Subcutaneous adipose tissue (tissue), 4 donors: ENCODE results near the gene CREB3L1. TPM values are rescaled to one million over a fixed set of nuclear protein-coding genes. Genes with fewer than 3 reads are reported as not detected.

ENCODE experiments used
- total RNA-seq, 4 donors: library from RNA; depleted of rRNA; stranded (reverse); fragments of >200 nt; gene quantifications; one replicate each; pipeline ENCODE4 v1.1.0, GENCODE V29; 2016
- TF ChIP-seq, protein P1 (sequence below): fragments of 450-650 bp; IDR thresholded peaks from one replicate; pipeline ENCODE4 v1.5.1; 2016; ENCODE audit warnings: low read depth, mild to moderate bottlenecking, control low read depth, antibody characterized with exemption, moderate library complexity

CREB3L1 gene
- total RNA-seq, 4 donors from 2014 or later: 0.44 to 4.9 (median 2.5) TPM

DNA sequence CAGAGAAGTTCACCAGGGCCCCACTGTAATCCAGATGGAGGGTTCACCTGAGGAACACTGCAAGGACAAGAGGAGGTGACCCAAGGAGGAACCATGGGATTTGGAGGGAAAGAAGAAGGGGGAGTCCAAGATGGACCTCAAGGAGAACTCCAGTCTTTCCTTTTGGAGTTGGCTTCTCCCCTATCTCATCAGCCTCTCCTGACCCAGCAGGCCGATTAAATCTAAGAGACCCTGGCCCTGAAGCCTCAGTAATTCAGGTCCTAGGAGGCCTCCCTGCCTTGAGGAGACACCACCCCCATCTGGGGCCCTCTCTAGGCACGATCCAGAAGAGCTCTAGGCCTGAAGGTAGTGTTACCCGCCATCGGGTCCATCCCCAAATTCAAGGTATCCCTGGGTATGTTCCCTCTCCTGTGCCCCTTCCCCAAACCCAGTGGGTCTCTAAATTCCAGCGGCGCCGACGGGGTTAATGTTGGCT, 54.7 kb downstream of the CREB3L1 start:
- TF ChIP-seq, protein P1, sequence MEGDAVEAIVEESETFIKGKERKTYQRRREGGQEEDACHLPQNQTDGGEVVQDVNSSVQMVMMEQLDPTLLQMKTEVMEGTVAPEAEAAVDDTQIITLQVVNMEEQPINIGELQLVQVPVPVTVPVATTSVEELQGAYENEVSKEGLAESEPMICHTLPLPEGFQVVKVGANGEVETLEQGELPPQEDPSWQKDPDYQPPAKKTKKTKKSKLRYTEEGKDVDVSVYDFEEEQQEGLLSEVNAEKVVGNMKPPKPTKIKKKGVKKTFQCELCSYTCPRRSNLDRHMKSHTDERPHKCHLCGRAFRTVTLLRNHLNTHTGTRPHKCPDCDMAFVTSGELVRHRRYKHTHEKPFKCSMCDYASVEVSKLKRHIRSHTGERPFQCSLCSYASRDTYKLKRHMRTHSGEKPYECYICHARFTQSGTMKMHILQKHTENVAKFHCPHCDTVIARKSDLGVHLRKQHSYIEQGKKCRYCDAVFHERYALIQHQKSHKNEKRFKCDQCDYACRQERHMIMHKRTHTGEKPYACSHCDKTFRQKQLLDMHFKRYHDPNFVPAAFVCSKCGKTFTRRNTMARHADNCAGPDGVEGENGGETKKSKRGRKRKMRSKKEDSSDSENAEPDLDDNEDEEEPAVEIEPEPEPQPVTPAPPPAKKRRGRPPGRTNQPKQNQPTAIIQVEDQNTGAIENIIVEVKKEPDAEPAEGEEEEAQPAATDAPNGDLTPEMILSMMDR: no peak

DNA sequence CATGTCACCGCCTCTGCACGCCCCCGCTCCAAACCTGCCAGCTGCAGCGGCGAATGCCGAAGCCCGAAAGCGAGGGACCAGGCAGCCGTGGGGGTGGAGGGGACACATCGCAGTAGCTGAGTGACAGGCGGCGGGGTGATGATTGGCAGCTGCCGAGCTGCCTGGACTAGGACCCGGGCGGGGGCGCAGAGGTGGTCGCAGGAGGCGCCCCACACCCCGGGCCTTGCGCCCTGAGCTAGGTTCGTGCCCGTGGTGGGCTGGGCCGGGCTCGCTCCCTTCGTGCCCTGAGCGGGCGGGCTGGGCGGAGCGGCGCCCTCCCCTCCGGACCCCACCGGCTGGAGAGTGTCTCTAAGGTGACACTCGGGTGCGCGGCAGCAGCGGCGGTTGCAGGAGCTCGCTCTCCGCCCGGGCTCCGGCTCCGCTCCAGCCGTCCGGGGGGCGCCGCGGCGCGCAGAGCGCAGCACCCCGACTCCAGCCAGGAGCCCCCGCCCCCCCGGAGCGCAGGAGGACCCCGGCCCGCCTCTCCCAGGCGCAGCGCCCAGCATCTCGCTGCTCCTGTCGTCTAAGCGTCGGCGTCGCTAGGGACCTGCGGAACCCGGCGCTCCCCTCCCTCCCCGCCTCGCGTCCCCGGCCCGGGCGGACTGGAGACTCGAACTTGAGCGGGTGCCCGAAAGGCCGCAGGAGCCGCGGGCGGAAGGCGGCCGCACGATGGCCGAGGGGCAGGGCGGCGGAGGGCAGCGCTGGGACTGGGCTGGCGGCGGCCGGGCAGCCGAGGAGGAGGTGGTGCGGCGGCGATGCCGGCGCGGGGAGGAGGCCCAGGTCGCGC, 55.3 kb downstream of the CREB3L1 start:
- TF ChIP-seq, protein P1: no peak

DNA sequence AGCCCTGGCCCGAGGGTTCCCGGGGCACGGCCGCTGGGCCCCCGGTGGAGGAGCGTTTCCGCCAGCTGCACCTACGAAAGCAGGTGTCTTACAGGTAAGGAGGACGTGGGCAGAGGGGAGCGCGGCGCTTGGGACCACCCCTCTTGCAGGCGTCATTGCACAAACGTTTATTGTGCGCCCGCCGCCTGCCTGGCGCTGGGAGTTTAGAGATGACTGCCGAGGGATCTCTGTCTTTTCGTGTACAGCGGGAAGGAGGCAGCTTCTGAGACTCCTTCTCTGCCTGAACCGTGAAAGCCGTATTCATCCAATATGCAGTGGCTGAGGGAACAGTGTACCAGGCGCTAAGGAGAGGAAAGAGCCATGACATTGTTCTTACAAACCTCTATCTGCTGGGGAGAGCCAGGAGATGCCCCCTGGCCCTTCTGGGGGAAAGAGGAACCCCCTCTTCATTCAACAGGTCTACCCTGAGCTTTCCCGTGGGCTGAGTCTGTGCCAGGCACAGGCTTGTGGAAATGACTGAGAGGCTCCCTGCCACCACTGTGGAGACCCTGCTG, 56.0 kb downstream of the CREB3L1 start:
- TF ChIP-seq, protein P1: no peak

DNA sequence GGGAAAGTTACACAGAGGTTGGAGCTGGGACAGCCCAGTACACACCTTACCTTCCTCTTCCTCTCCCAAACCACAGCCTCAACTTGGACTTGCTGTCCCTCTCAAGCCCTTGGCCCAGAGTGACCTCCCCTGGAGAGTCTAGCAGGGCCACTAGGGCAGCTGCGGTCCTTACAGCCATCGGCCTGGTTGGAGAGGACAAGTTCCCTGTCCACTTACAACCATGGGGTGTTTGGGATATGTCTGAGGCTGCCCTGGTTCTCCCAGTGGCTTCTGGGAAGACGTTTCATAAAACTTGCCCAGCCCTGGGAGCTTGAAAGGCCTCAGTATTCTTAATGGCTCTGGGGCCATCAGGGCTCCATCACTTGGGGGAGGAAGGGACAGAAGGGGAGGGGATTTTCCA, 56.7 kb downstream of the CREB3L1 start:
- TF ChIP-seq, protein P1: no peak

DNA sequence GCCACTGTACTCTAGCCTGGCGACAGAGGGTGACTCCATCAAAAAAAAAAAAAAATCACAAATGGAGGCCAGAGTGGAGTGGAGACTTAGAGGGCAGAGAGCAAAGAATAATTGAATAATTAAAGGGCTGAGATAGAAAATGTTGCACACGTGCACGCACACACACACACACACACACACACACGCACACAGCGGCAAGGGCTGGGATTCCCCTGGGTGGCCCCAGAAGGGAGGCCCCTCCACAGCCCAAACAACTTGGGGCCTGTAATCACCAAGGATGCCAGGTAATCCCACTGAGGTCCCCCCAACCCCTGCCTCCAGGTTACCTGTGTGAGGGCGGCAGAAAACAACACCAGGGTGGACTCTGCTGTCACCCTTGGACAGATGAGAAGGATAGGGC, 57.8 kb downstream of the CREB3L1 start:
- TF ChIP-seq, protein P1: no peak

DNA sequence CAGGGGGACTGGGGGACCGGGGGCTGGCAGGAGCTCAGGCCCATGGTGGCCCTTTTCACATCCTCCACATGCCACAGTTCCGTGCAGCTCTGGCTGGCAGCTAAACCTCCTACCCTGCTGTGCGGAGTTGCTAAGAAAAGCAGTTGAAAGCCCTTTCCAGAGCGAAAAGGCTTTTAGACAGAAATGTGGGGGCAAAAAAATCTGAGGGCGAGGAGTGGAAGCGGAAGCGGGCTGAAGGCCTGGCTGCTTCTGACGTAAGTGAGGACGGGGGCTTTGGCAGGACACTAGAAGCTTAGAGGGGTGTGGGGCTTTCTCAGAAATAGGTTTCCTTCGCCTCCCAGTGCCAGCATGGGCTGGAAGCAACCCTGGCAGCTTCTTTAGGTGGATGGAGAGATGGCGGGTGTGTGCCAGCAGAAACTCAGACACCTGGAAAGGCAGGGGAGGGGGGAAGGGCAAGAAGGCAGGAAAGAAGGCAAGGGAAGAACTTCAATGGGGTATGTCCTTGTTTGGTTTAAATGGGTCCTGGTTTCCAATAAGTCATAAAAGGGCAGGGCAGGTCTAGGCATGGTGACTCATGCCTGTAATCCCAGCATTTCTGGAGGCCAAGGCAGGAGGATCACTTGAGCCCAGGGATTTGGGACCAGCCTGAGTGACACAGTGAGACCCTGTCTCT, 58.6 kb downstream of the CREB3L1 start:
- TF ChIP-seq, protein P1: no peak
